GM18873 (cell line): ENCODE measurements around the gene DUSP11.
"Not testable (repeated sequence)": the region's sequence is repeated elsewhere in the genome, so short reads cannot be mapped to it uniquely, and the experiment has no call there.

ENCODE experiments used
- ATAC-seq: cut with Tn5 transposase; IDR thresholded peaks from one replicate; pipeline ENCODE4 v1.9.1; 2021; ENCODE audit warnings: mild to moderate bottlenecking, moderate library complexity, moderate number of reproducible peaks; ENCODE audit not compliant: unreplicated experiment, low FRiP score

DUSP11 gene

GRCh38 chr2:73718851-73719621, 60.9 kb downstream of the DUSP11 start:
- ATAC-seq: no peak

DNA sequence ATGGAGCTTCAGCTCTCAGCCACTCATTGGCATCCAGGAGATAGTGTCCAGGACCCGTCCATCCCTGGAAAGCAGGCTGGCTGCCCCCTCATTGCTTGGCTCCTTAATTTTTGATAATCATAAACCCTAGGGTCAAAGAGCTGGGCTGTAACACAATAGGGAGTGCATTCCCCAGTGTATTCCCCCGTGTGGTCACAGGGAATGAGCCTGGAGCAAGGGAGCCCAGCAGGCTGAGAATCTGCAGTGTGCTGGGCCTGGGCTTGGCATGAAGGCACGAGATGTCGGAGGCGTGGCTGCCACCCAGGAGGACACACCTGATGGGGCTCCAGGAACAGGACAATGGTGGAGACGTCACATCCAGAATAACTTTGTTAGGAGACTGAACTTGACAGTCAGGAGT, 61.5 kb downstream of the DUSP11 start:
- ATAC-seq: no peak

- ATAC-seq: not testable (repeated sequence)
Observed at GRCh38 chr2:73717695-73718094, 62.2 kb downstream of the DUSP11 start.

GRCh38 chr2:73717251-73717606, 62.7 kb downstream of the DUSP11 start:
- ATAC-seq: no peak

GRCh38 chr2:73716543-73717250, 63.2 kb downstream of the DUSP11 start:
- no peak for ATAC-seq

- no peak for ATAC-seq
Observed at GRCh38 chr2:73714091-73714490, 65.8 kb downstream of the DUSP11 start.
